T-helper 1 cell (primary cell): Measurements from ENCODE around the gene RAB4B.
"Not testable (repeated sequence)": the region's sequence is repeated elsewhere in the genome, so short reads cannot be mapped to it uniquely, and the experiment has no call there.

Experiments used
- DNase-seq, 5 donors: peaks; one replicate each; pipeline ENCODE4 v3.0.0-alpha.2; 2012 to 2020

Gene RAB4B

GRCh38 chr19:40781140-40781539 lies 3.1 kb downstream of the RAB4B start:
- no peak for DNase-seq

GRCh38 chr19:40783711-40784110 lies 5.7 kb downstream of the RAB4B start:
- DNase-seq: no peak

GRCh38 chr19:40784146-40784545 lies 6.1 kb downstream of the RAB4B start:
- not testable (repeated sequence) for DNase-seq

- no peak for DNase-seq
Measured at GRCh38 chr19:40785526-40785925, 7.5 kb downstream of the RAB4B start.

- no peak for DNase-seq
Measured at GRCh38 chr19:40786060-40787037, 8.3 kb downstream of the RAB4B start.

- DNase-seq: no peak
Measured at GRCh38 chr19:40791349-40791748, 13.3 kb downstream of the RAB4B start.

GRCh38 chr19:40791996-40792395 lies 13.9 kb downstream of the RAB4B start:
- no peak for DNase-seq

- DNase-seq: no peak
Measured at GRCh38 chr19:40797166-40797962, 19.3 kb downstream of the RAB4B start.

- peak; percentile 44 to 78 (median 59) for DNase-seq
Measured at GRCh38 chr19:40797963-40798682, 20.1 kb downstream of the RAB4B start.

- DNase-seq: peak; percentile 100
Measured at GRCh38 chr19:40798683-40799557, 20.9 kb downstream of the RAB4B start, which contains the start of gene EGLN2. Gene EGLN2, plus strand, starts transcription at chr19:40799191. Its CDS starts 1,382 bp downstream, at chr19:40800573.

GRCh38 chr19:40799558-40800338 lies 21.7 kb downstream of the RAB4B start:
- no peak for DNase-seq

GRCh38 chr19:40800339-40800996 lies 22.4 kb downstream of the RAB4B start:
- DNase-seq: no peak

- DNase-seq: no peak
Measured at GRCh38 chr19:40800997-40801377, 22.9 kb downstream of the RAB4B start.

GRCh38 chr19:40801426-40802299 lies 23.6 kb downstream of the RAB4B start:
- DNase-seq: no peak

GRCh38 chr19:40802300-40803169 lies 24.5 kb downstream of the RAB4B start:
- DNase-seq: no peak

GRCh38 chr19:40803170-40803856 lies 25.3 kb downstream of the RAB4B start:
- DNase-seq: no peak
